HEK293 (cell line): ENCODE results near the gene AGMAT.
A peak's percentile ranks its signal among the peaks of the same experiment; 100 is the strongest.

Source experiments
- OVOL3 ChIP-seq: fragments of 450-650 bp; formaldehyde crosslinking; IDR thresholded peaks from 2 replicates; pipeline ENCODE4 v1.5.1; 2016; ENCODE audit warnings: missing biosample characterization, missing genetic modification characterization
- PRDM1 ChIP-seq: fragments of 450-650 bp; formaldehyde crosslinking; IDR thresholded peaks from 2 replicates; pipeline ENCODE4; 2016; ENCODE audit warnings: missing biosample characterization, missing genetic modification characterization
- ZBTB21 ChIP-seq: fragments of 450-650 bp; formaldehyde crosslinking; IDR thresholded peaks from 2 replicates; pipeline ENCODE4 v1.5.1; 2017; ENCODE audit warnings: missing biosample characterization, missing genetic modification characterization
- ZNF121 ChIP-seq: fragments of 450-650 bp; formaldehyde crosslinking; IDR thresholded peaks from 2 replicates; pipeline ENCODE4 v1.5.1; 2016; ENCODE audit warnings: missing biosample characterization, missing genetic modification characterization
- ZNF16 ChIP-seq: fragments of 450-650 bp; formaldehyde crosslinking; IDR thresholded peaks from 2 replicates; pipeline ENCODE4 v1.5.1; 2016; ENCODE audit warnings: low read depth, missing biosample characterization, missing genetic modification characterization
- ZNF174 ChIP-seq: fragments of 450-650 bp; formaldehyde crosslinking; IDR thresholded peaks from 2 replicates; pipeline ENCODE4 v1.5.0; 2017; ENCODE audit warnings: missing biosample characterization, mild to moderate bottlenecking, missing genetic modification characterization
- ZNF221 ChIP-seq: fragments of 450-650 bp; formaldehyde crosslinking; IDR thresholded peaks from 2 replicates; pipeline ENCODE4 v1.5.1; 2017; ENCODE audit warnings: missing biosample characterization, missing genetic modification characterization, borderline replicate concordance
- ZNF24 ChIP-seq: fragments of 450-650 bp; formaldehyde crosslinking; IDR thresholded peaks from 2 replicates; pipeline ENCODE4 v1.5.1; 2016; ENCODE audit warnings: missing biosample characterization, missing genetic modification characterization
- ZNF302 ChIP-seq: fragments of 450-650 bp; formaldehyde crosslinking; IDR thresholded peaks from 2 replicates; pipeline ENCODE4 v1.5.1; 2016; ENCODE audit warnings: missing biosample characterization, missing genetic modification characterization, low read depth
- ZNF362 ChIP-seq: fragments of 450-650 bp; formaldehyde crosslinking; IDR thresholded peaks from 2 replicates; pipeline ENCODE4 v1.5.1; 2016; ENCODE audit warnings: missing biosample characterization, missing genetic modification characterization
- ZNF37A ChIP-seq: fragments of 450-650 bp; IDR thresholded peaks from 2 replicates; pipeline ENCODE4 v1.5.1; 2018; ENCODE audit warnings: missing biosample characterization, missing genetic modification characterization
- ZNF391 ChIP-seq: fragments of 450-650 bp; formaldehyde crosslinking; IDR thresholded peaks from 2 replicates; pipeline ENCODE4 v1.5.1; 2016; ENCODE audit warnings: low read depth, missing biosample characterization, missing genetic modification characterization, borderline replicate concordance
- ZNF473 ChIP-seq: fragments of 450-650 bp; formaldehyde crosslinking; IDR thresholded peaks from 2 replicates; pipeline ENCODE4 v1.5.1; 2017; ENCODE audit warnings: missing biosample characterization, missing genetic modification characterization
- ZNF510 ChIP-seq: fragments of 450-650 bp; formaldehyde crosslinking; IDR thresholded peaks from 2 replicates; pipeline ENCODE4 v1.5.1; 2018; ENCODE audit warnings: mild to moderate bottlenecking, missing genetic modification characterization, missing biosample characterization; ENCODE audit not compliant: insufficient replicate concordance
- ZNF514 ChIP-seq: fragments of 450-650 bp; formaldehyde crosslinking; IDR thresholded peaks from 2 replicates; pipeline ENCODE4 v1.5.1; 2016; ENCODE audit warnings: missing biosample characterization, missing genetic modification characterization
- ZNF548 ChIP-seq: fragments of 450-650 bp; formaldehyde crosslinking; IDR thresholded peaks from 2 replicates; pipeline ENCODE4 v1.5.1; 2016; ENCODE audit warnings: missing biosample characterization, missing genetic modification characterization
- ZNF624 ChIP-seq: fragments of 450-650 bp; formaldehyde crosslinking; IDR thresholded peaks from 2 replicates; pipeline ENCODE4 v1.5.1; 2017; ENCODE audit warnings: missing biosample characterization, missing genetic modification characterization
- ZNF776 ChIP-seq: fragments of 450-650 bp; formaldehyde crosslinking; IDR thresholded peaks from 2 replicates; pipeline ENCODE4 v1.5.0; 2017; ENCODE audit warnings: missing biosample characterization, missing genetic modification characterization, borderline replicate concordance
- TF ChIP-seq, protein P1 (sequence below): fragments of 450-650 bp; formaldehyde crosslinking; IDR thresholded peaks from 2 replicates; pipeline ENCODE4 v1.5.1; 2016; ENCODE audit warnings: missing biosample characterization, missing genetic modification characterization, low read depth
- TF ChIP-seq, protein P2 (sequence below): fragments of 450-650 bp; formaldehyde crosslinking; IDR thresholded peaks from 2 replicates; pipeline ENCODE4 v1.5.1; 2017; ENCODE audit warnings: missing biosample characterization, missing genetic modification characterization
- TF ChIP-seq, protein P3 (sequence below): fragments of 450-650 bp; formaldehyde crosslinking; IDR thresholded peaks from 2 replicates; pipeline ENCODE4 v1.5.1; 2016; ENCODE audit warnings: missing biosample characterization, missing genetic modification characterization
- TF ChIP-seq, protein P4 (sequence below): fragments of 450-650 bp; formaldehyde crosslinking; IDR thresholded peaks from 2 replicates; pipeline ENCODE4 v1.5.1; 2016; ENCODE audit warnings: missing biosample characterization, missing genetic modification characterization
- TF ChIP-seq, protein P5 (sequence below): fragments of 450-650 bp; formaldehyde crosslinking; IDR thresholded peaks from 2 replicates; pipeline ENCODE4 v1.5.1; 2017; ENCODE audit warnings: missing biosample characterization, missing genetic modification characterization

AGMAT gene

DNA sequence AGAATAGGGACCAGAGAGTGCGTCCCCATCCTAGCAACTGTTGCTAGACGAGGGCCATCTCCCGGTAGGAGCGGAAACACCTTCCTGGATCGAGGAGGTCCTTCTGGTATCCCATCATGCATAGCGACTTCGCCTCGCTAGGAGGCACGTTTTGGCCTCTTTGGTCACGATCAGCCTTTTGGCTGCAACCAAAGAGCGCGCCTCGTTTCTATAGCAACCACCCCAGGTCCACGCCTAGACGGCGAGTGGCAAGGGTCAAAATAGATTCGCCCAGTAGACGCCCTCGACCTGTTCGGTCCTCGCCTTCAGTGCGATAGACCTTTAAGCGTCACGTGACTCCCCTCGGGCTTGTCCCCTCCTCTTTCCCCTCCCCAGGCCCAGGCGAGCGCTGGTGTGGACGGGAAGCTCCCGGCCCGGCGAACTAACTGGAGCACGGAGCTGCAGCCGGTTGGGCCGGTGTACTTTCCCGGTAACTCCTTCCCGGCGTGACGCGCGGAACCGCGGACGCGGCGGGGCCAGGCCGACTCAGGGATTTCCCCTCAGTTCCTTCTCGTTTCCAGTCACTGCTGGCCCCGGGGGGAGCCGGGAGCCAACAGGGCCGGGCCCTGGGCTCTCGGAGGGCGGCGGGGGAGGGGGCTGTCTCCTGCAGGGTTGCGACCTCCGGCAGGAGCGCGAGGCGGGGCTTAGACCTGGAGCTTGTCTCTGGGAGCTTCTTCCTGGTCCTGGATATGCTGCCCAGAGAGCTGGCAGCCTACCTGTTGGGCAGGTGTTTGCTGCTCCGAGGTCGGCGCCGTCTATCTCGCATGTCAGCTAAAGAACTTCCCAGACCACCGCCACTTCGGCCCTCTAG is 58.1 kb downstream of the AGMAT start, which contains the start of gene DNAJC16 (continued):
- TF ChIP-seq ZNF221 (tag by site-specific recombination) (no peak), ZNF362 (tag by site-specific recombination) (no peak), ZNF624 (tag by site-specific recombination) (no peak), ZNF548 (tag by site-specific recombination) (no peak), ZNF16 (no peak), PRDM1 (tag by site-specific recombination) (no peak), ZNF37A (tag by site-specific recombination) (no peak), ZNF24 (tag by site-specific recombination) (peak; percentile 90), ZNF776 (no peak), ZNF174 (no peak), ZNF391 (tag by site-specific recombination) (no peak; the same call in 1 of the 2 replicates), OVOL3 (tag by site-specific recombination) (0 out of 2 replicates have a peak, but pooled peaks have one; percentile 32), ZNF514 (tag by site-specific recombination) (no peak), ZNF302 (tag by site-specific recombination) (no peak), ZBTB21 (tag by site-specific recombination) (peak; percentile 51; the same call in 1 of the 2 replicates), ZNF121 (tag by site-specific recombination) (no peak), ZNF473 (tag by site-specific recombination) (no peak), ZNF510 (tag by site-specific recombination) (no peak)
- TF ChIP-seq, protein P1, sequence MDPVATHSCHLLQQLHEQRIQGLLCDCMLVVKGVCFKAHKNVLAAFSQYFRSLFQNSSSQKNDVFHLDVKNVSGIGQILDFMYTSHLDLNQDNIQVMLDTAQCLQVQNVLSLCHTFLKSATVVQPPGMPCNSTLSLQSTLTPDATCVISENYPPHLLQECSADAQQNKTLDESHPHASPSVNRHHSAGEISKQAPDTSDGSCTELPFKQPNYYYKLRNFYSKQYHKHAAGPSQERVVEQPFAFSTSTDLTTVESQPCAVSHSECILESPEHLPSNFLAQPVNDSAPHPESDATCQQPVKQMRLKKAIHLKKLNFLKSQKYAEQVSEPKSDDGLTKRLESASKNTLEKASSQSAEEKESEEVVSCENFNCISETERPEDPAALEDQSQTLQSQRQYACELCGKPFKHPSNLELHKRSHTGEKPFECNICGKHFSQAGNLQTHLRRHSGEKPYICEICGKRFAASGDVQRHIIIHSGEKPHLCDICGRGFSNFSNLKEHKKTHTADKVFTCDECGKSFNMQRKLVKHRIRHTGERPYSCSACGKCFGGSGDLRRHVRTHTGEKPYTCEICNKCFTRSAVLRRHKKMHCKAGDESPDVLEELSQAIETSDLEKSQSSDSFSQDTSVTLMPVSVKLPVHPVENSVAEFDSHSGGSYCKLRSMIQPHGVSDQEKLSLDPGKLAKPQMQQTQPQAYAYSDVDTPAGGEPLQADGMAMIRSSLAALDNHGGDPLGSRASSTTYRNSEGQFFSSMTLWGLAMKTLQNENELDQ (tag by site-specific recombination): no peak
- TF ChIP-seq, protein P2, sequence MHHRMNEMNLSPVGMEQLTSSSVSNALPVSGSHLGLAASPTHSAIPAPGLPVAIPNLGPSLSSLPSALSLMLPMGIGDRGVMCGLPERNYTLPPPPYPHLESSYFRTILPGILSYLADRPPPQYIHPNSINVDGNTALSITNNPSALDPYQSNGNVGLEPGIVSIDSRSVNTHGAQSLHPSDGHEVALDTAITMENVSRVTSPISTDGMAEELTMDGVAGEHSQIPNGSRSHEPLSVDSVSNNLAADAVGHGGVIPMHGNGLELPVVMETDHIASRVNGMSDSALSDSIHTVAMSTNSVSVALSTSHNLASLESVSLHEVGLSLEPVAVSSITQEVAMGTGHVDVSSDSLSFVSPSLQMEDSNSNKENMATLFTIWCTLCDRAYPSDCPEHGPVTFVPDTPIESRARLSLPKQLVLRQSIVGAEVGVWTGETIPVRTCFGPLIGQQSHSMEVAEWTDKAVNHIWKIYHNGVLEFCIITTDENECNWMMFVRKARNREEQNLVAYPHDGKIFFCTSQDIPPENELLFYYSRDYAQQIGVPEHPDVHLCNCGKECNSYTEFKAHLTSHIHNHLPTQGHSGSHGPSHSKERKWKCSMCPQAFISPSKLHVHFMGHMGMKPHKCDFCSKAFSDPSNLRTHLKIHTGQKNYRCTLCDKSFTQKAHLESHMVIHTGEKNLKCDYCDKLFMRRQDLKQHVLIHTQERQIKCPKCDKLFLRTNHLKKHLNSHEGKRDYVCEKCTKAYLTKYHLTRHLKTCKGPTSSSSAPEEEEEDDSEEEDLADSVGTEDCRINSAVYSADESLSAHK (tag by site-specific recombination): peak; percentile 72; the same call in 1 of the 2 replicates
- TF ChIP-seq, protein P3, sequence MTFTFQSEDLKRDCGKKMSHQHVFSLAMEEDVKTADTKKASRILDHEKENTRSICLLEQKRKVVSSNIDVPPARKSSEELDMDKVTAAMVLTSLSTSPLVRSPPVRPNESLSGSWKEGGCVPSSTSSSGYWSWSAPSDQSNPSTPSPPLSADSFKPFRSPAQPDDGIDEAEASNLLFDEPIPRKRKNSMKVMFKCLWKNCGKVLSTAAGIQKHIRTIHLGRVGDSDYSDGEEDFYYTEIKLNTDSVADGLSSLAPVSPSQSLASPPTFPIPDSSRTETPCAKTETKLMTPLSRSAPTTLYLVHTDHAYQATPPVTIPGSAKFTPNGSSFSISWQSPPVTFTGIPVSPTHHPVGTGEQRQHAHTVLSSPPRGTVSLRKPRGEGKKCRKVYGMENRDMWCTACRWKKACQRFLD (tag by site-specific recombination): peak; percentile 72; the same call in 1 of the 2 replicates
- TF ChIP-seq, protein P4, sequence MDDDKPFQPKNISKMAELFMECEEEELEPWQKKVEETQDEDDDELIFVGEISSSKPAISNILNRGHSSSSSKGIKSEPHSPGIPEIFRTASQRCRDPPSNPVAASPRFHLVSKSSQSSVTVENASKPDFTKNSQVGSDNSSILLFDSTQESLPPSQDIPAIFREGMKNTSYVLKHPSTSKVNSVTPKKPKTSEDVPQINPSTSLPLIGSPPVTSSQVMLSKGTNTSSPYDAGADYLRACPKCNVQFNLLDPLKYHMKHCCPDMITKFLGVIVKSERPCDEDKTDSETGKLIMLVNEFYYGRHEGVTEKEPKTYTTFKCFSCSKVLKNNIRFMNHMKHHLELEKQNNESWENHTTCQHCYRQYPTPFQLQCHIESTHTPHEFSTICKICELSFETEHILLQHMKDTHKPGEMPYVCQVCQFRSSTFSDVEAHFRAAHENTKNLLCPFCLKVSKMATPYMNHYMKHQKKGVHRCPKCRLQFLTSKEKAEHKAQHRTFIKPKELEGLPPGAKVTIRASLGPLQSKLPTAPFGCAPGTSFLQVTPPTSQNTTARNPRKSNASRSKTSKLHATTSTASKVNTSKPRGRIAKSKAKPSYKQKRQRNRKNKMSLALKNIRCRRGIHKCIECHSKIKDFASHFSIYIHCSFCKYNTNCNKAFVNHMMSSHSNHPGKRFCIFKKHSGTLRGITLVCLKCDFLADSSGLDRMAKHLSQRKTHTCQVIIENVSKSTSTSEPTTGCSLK: no peak
- TF ChIP-seq, protein P5, sequence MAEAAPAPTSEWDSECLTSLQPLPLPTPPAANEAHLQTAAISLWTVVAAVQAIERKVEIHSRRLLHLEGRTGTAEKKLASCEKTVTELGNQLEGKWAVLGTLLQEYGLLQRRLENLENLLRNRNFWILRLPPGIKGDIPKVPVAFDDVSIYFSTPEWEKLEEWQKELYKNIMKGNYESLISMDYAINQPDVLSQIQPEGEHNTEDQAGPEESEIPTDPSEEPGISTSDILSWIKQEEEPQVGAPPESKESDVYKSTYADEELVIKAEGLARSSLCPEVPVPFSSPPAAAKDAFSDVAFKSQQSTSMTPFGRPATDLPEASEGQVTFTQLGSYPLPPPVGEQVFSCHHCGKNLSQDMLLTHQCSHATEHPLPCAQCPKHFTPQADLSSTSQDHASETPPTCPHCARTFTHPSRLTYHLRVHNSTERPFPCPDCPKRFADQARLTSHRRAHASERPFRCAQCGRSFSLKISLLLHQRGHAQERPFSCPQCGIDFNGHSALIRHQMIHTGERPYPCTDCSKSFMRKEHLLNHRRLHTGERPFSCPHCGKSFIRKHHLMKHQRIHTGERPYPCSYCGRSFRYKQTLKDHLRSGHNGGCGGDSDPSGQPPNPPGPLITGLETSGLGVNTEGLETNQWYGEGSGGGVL (tag by site-specific recombination): peak; percentile 56
